CD4-positive, alpha-beta memory T cell (primary cell): ENCODE results near the gene SIPA1L3. TPM values are rescaled to one million over a fixed set of nuclear protein-coding genes. Genes with fewer than 3 reads are reported as not detected.

ENCODE experiments used
- CTCF ChIA-PET: fragments of 350-600 bp; sonication (Branson Sonifier 250); formaldehyde crosslinking; loops from one replicate; lab custom pipeline; 2021; ENCODE audit warnings: inconsistent platforms; ENCODE audit not compliant: partially characterized antibody; lab: Charles Lee
- POLR2A ChIA-PET: fragments of 350-600 bp; sonication (Branson Sonifier 250); formaldehyde crosslinking; loops from one replicate; lab custom pipeline; 2021; ENCODE audit not compliant: partially characterized antibody; lab: Charles Lee
- DNase-seq, 5 donors: peaks; one replicate each; pipeline versions ENCODE4 v3.0.0 to v3.0.0-alpha.2; 2020 to 2022; ENCODE audit warnings: mixed read lengths in 1 of 5
- H3K27ac ChIP-seq: one replicate; pipeline ENCODE4 v1.7.0; 2013; ENCODE audit warnings: low read depth, low read length
- H3K27me3 ChIP-seq: 2 replicates; pipeline ENCODE4 v1.7.0; 2013; ENCODE audit warnings: mild to moderate bottlenecking, low read length, moderate library complexity; ENCODE audit not compliant: insufficient read depth
- H3K36me3 ChIP-seq: 2 replicates; pipeline ENCODE4 v1.7.0; 2013; ENCODE audit warnings: mild to moderate bottlenecking, low read length, moderate library complexity; ENCODE audit not compliant: insufficient read depth
- H3K4me1 ChIP-seq: 2 replicates; pipeline ENCODE4 v1.7.0; 2013; ENCODE audit warnings: mild to moderate bottlenecking, low read length, moderate library complexity; ENCODE audit not compliant: insufficient read depth
- H3K4me3 ChIP-seq, 2 donors: one replicate each; pipeline ENCODE4 v1.7.0; 2013; ENCODE audit warnings: low read length in 2 of 2, mild to moderate bottlenecking in 1 of 2
- H3K9me3 ChIP-seq, 2 donors: one replicate each; pipeline ENCODE4 v1.7.0; 2013; ENCODE audit warnings: low read length in 2 of 2, control low read depth in 1 of 2; ENCODE audit not compliant: control insufficient read depth in 1 of 2
- H3K27ac Mint-ChIP-seq, 7 donors: one replicate each; pipeline ENCODE4 v1.8.0; 2020 to 2021; ENCODE audit warnings: mixed read lengths in 7 of 7, mild to moderate bottlenecking in 6 of 7, inconsistent platforms in 3 of 7, moderate library complexity in 3 of 7
- H3K27me3 Mint-ChIP-seq, 2 donors: one replicate each; pipeline ENCODE4 v1.8.0; 2020 to 2021; ENCODE audit warnings: mixed read lengths in 2 of 2
- H3K36me3 Mint-ChIP-seq, 2 donors: one replicate each; pipeline ENCODE4 v1.8.0; 2020 to 2021; ENCODE audit warnings: mixed read lengths in 2 of 2, inconsistent platforms in 1 of 2, mild to moderate bottlenecking in 1 of 2
- H3K4me1 Mint-ChIP-seq, 4 donors: one replicate each; pipeline ENCODE4 v1.8.0; 2020 to 2021; ENCODE audit warnings: mixed read lengths in 4 of 4, mild to moderate bottlenecking in 1 of 4
- H3K4me3 Mint-ChIP-seq, 8 donors: one replicate each; pipeline ENCODE4 v1.8.0; 2020 to 2021; ENCODE audit warnings: mixed read lengths in 8 of 8, mild to moderate bottlenecking in 7 of 8, moderate library complexity in 6 of 8, inconsistent platforms in 3 of 8
- H3K9me3 Mint-ChIP-seq, 8 donors: one replicate each; pipeline ENCODE4 v1.8.0; 2020 to 2021; ENCODE audit warnings: mixed read lengths in 8 of 8, mild to moderate bottlenecking in 5 of 8, inconsistent platforms in 3 of 8, moderate library complexity in 1 of 8
- intact Hi-C: fragments of 100-400 bp; cut with micrococcal nuclease; formaldehyde crosslinking; loops from one replicate; pipeline ENCODE4 v1.15.1; 2023
- polyA plus RNA-seq, 2 donors: library from polyadenylated mRNA; unstranded; fragments of 300-500 nt; fragmentation: Illumina TruSeq; gene quantifications; one replicate each; pipeline ENCODE4 v1.2.3, GENCODE V29; 2021
- total RNA-seq, 2 experiments: library from RNA; stranded (reverse); gene quantifications; one replicate each; pipeline ENCODE4 v1.2.3, GENCODE V29; 2021

SIPA1L3 gene
- total and polyA plus RNA-seq, 4 experiments from 2014 or later = 0.39 to 35.0 (median 17.8) TPM

DNA sequence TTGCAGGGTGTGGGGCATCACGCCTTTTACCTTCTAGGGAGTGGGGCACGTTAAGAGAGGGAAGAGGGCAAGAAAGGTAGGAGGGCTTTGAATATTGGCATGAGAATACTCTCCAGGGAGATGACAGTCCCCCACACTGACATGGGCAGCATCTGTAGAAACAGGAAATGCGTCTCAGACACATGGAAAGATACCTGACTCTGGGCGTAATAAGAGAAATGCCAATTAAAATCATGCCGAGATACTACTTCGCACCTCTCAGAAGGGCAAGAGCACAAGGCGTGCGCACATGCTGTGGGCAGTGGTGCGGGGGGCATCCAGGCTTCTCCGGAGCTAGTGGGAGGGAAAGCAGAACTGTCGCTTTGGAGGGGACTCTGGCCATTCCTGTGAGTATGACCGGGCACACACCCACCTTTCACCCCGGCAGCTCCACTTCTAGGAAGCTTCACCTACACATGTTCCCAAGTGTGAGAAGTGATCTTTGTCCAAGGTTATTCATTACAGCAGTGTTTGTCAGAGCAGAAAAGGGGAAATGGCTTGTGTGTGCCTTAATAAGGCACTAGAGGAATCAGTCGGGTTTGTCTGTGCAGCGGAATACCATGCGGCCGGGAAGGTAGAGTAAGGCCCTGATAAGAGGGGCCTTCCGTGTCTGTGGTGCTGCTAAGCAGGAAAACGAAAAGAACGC lies 99.5 kb downstream of the SIPA1L3 start:
- no peaks in the 10 kb centered on the region for H3K27me3 ChIP-seq
- H3K4me1 Mint-ChIP-seq = peaks cover 2 to 16% (median 7%) of the 10 kb centered on the region in 4 donors
- H3K4me3 Mint-ChIP-seq = no peak overlapping the region
- no peaks in the 10 kb centered on the region for H3K27me3 Mint-ChIP-seq
- H3K4me3 ChIP-seq = no peak overlapping the region
- peaks cover 14% of the 10 kb centered on the region for H3K4me1 ChIP-seq
- ChIA-PET CTCF (no interaction called here), POLR2A (no interaction called here)
- no peaks in the 10 kb centered on the region for H3K36me3 ChIP-seq
- peak overlapping the region in 1 of 7 donors; percentile 36 for H3K27ac Mint-ChIP-seq
- intact Hi-C loops = no loop called here
- no peak overlapping the region for H3K27ac ChIP-seq
- H3K9me3 Mint-ChIP-seq = no peaks in the 10 kb centered on the region
- H3K9me3 ChIP-seq = no peaks in the 10 kb centered on the region
- peaks cover 2 to 4% of the 10 kb centered on the region in 2 donors for H3K36me3 Mint-ChIP-seq
- no peak for DNase-seq

DNA sequence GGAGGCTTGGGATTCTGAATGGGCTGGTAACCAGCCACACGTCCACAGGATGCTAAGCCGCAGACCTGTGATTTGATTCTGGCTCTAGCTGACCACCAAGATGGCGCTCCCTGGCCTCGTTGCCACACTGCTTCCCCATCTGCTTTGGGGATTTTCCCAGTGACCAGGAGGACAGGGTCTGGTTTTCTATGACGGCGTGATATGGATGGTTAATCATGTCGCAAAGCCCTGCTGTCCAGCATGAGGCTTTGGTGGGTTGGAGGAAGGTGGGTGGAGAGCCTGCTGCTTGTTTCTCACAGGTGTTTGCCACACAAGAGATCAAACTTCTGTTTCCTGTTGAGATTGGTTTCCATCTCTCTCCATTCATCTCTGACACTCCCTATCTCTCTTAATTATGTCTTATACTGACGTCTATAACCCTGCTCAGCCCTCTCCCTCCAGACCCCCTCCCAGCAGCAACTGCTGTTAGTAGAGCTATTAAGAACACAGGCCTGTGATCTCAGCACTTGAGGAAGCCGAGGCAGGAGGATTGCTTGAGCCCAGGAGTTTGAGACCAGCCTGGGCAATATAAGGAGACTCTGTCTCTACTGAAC lies 102.7 kb downstream of the SIPA1L3 start:
- Histone ChIP-seq H3K4me1 (no peaks in the 10 kb centered on the region), H3K9me3 (no peaks in the 10 kb centered on the region), H3K27me3 (no peaks in the 10 kb centered on the region), H3K4me3 (no peak overlapping the region), H3K36me3 (no peaks in the 10 kb centered on the region), H3K27ac (no peak overlapping the region)
- no peak for DNase-seq
- CTCF ChIA-PET = no interaction called here
- H3K4me3 Mint-ChIP-seq = no peak overlapping the region
- peaks cover 4 to 8% of the 10 kb centered on the region in 2 donors for H3K36me3 Mint-ChIP-seq
- peaks cover 4 to 12% (median 5%) of the 10 kb centered on the region in 4 donors for H3K4me1 Mint-ChIP-seq
- peaks cover 0 to 1% (median 0%) of the 10 kb centered on the region in 8 donors for H3K9me3 Mint-ChIP-seq
- H3K27me3 Mint-ChIP-seq = no peaks in the 10 kb centered on the region
- H3K27ac Mint-ChIP-seq = peak overlapping the region in 1 of 7 donors; percentile 4
- POLR2A ChIA-PET = no interaction called here
- intact Hi-C loops = no loop called here

DNA sequence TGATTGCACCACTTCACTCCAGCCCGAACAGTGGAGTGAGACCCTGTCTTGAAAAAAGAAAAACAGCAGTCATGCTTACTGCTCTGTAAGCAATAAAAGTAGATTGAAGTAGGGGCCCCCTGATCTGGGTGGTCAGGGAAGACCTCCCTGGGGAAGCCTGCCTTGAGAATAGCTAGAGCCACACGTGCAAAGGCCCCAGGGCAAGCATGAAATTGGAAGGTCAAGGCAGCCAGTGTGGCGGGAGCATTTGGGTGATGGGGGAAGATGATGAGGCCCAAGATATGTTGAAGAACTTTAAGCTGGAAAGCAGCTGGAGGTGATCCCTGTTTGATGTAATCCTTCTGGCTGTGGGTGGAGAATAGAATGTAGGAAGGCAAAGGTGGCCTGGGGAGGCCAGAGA lies 104.4 kb downstream of the SIPA1L3 start:
- CTCF ChIA-PET = no interaction called here
- Mint-ChIP-seq H3K4me3 (no peak overlapping the region), H3K27ac (peak overlapping the region in 2 of 7 donors; percentile 25 to 76), H3K4me1 (peaks cover 0 to 10% (median 8%) of the 10 kb centered on the region in 4 donors), H3K9me3 (peaks cover 0 to 1% (median 0%) of the 10 kb centered on the region in 8 donors), H3K36me3 (peaks cover 7 to 8% of the 10 kb centered on the region in 2 donors), H3K27me3 (no peaks in the 10 kb centered on the region)
- no peaks in the 10 kb centered on the region for H3K9me3 ChIP-seq
- POLR2A ChIA-PET = no interaction called here
- H3K36me3 ChIP-seq = no peaks in the 10 kb centered on the region
- H3K27me3 ChIP-seq = no peaks in the 10 kb centered on the region
- no peak overlapping the region for H3K4me3 ChIP-seq
- H3K27ac ChIP-seq = no peak overlapping the region
- no peaks in the 10 kb centered on the region for H3K4me1 ChIP-seq
- intact Hi-C loops = no loop called here
- no peak for DNase-seq

DNA sequence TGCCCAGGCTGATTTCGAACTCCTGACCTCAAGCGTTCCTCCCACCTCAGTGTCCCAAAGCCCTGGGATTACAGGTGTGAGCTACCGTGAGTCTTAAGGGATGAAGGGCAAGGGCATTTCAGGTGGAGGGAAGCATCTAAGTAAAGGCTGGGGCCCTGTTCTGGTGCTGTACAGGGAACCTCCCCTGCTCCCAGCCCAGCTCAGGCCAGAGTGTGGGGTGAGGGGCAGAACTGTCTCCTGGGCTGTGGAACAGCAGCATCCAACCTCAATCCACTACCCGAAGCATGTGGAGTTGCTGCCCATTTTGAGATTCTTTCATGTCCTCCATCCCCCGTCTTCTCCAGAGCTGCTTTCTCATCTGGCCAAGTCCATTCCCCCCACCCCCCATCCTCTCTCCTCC lies 105.3 kb downstream of the SIPA1L3 start:
- H3K27me3 ChIP-seq = no peaks in the 10 kb centered on the region
- Mint-ChIP-seq H3K36me3 (peaks cover 7 to 10% of the 10 kb centered on the region in 2 donors), H3K4me1 (peaks cover 0 to 10% (median 7%) of the 10 kb centered on the region in 4 donors), H3K9me3 (peaks cover 0 to 1% (median 0%) of the 10 kb centered on the region in 8 donors), H3K27ac (no peak overlapping the region), H3K27me3 (no peaks in the 10 kb centered on the region), H3K4me3 (no peak overlapping the region)
- no peaks in the 10 kb centered on the region for H3K36me3 ChIP-seq
- intact Hi-C loops = no loop called here
- ChIA-PET POLR2A (no interaction called here), CTCF (interaction anchor here (1.0 kb wide), 1 partner anchor 9 kb away, joined by 3 read pairs; no protein-coding TSS in a partner anchor)
- no peak overlapping the region for H3K27ac ChIP-seq
- no peaks in the 10 kb centered on the region for H3K9me3 ChIP-seq
- no peaks in the 10 kb centered on the region for H3K4me1 ChIP-seq
- H3K4me3 ChIP-seq = no peak overlapping the region
- no peak for DNase-seq

DNA sequence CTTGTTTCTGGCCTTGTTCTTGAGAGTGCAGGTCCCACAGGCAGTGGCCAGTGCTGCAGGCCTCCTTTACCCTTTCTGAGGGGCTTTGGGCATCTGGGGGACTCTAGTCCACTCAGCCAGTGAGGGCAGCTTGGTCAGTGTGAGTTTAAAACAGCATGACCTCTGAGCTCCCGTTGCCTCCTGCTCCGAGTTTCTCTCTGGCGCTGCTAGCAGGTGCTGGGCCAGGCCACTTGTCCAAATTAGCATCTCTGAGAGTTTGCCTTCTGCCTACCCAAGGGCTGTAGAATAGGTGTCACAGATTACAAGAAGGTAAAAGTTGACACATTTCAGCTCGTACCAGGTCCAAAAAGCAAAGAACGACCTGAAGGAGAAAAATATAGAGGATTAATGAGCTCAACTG lies 105.9 kb downstream of the SIPA1L3 start:
- DNase-seq = no peak
- Histone ChIP-seq H3K27me3 (no peaks in the 10 kb centered on the region), H3K4me1 (no peaks in the 10 kb centered on the region), H3K4me3 (no peak overlapping the region), H3K9me3 (no peaks in the 10 kb centered on the region), H3K36me3 (no peaks in the 10 kb centered on the region), H3K27ac (no peak overlapping the region)
- intact Hi-C loops = no loop called here
- ChIA-PET CTCF (no interaction called here), POLR2A (no interaction called here)
- Mint-ChIP-seq H3K36me3 (peaks cover 7 to 10% of the 10 kb centered on the region in 2 donors), H3K9me3 (peaks cover 0 to 1% (median 0%) of the 10 kb centered on the region in 8 donors), H3K4me3 (no peak overlapping the region), H3K27ac (peak overlapping the region in 1 of 7 donors; percentile 48), H3K27me3 (no peaks in the 10 kb centered on the region), H3K4me1 (peaks cover 0 to 10% (median 5%) of the 10 kb centered on the region in 4 donors)

DNA sequence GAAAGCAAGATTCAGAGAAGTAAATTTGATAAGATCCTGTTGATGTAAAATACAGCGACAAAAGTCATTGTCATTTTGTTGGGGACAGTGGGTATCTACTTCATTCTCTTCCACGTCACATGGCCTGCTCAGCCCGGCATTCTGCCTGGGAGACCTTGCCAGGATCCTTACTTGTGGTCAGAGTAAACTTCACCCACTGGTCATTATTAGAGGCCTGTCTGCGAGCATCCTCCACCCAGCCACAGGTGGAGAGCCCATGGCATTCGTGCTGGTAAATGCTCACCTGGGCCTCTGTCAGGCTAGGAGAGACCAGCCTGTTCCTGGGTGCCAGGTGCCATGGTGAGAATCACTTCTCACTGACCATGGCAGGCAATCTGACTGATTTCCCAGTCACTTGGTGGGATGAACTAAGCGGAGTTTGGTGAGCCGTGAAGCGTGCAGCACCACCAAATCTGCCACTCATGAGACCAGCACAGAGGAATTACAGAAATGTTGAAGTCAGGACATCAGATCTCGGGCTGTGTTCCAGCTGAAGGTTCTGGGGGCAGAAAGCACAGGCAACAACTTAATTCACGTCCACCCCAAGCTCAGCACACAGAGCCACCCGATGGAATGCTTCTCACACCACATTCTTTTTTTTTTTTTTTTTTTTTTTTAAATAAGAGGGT lies 107.0 kb downstream of the SIPA1L3 start:
- CTCF ChIA-PET = no interaction called here

DNA sequence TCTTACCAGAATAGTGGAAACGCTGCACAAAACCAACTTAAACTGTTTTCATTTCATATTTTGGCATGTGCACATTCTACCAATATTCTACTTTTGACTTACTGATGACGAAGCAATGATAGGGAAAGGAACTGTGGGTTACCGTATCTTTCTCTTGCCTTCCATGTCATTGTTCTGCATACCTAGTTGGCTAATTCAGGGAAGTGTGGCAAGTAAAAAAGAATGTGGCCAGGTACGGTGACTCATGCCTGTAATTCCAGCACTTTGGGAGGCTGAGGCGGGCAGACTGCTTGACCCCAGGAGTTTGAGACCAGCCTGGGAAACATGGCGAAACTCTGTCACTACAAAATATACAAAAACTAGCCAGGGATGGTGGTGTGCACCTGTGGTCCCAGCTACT lies 108.2 kb downstream of the SIPA1L3 start:
- CTCF ChIA-PET = no interaction called here
- H3K27ac Mint-ChIP-seq = no peak overlapping the region

More for the DNA sequence above, 107.0 kb downstream of the SIPA1L3 start:
- no peaks in the 10 kb centered on the region for H3K36me3 ChIP-seq
- Mint-ChIP-seq H3K4me1 (peaks cover 0 to 10% (median 5%) of the 10 kb centered on the region in 4 donors), H3K27me3 (no peaks in the 10 kb centered on the region), H3K4me3 (no peak overlapping the region), H3K36me3 (peaks cover 7 to 10% of the 10 kb centered on the region in 2 donors), H3K27ac (peak overlapping the region in 1 of 7 donors; percentile 72), H3K9me3 (peaks cover 0 to 1% (median 0%) of the 10 kb centered on the region in 8 donors)
- POLR2A ChIA-PET = no interaction called here
- no peak overlapping the region for H3K4me3 ChIP-seq
- no peaks in the 10 kb centered on the region for H3K4me1 ChIP-seq
- H3K27me3 ChIP-seq = no peaks in the 10 kb centered on the region
- DNase-seq = no peak
- intact Hi-C loops = no loop called here
- H3K27ac ChIP-seq = no peak overlapping the region
- H3K9me3 ChIP-seq = no peaks in the 10 kb centered on the region

More for the DNA sequence above, 108.2 kb downstream of the SIPA1L3 start:
- H3K36me3 Mint-ChIP-seq = peaks cover 3 to 9% of the 10 kb centered on the region in 2 donors
- POLR2A ChIA-PET = no interaction called here
- no peaks in the 10 kb centered on the region for H3K4me1 ChIP-seq
- H3K4me3 ChIP-seq = no peak overlapping the region
- intact Hi-C loops = no loop called here
- no peaks in the 10 kb centered on the region for H3K27me3 Mint-ChIP-seq
- H3K27ac ChIP-seq = no peak overlapping the region
- peaks cover 0 to 10% (median 5%) of the 10 kb centered on the region in 4 donors for H3K4me1 Mint-ChIP-seq
- DNase-seq = no peak
- no peaks in the 10 kb centered on the region for H3K36me3 ChIP-seq
- H3K27me3 ChIP-seq = no peaks in the 10 kb centered on the region
- H3K4me3 Mint-ChIP-seq = no peak overlapping the region
- no peaks in the 10 kb centered on the region for H3K9me3 ChIP-seq
- peaks cover 0 to 2% (median 0%) of the 10 kb centered on the region in 8 donors for H3K9me3 Mint-ChIP-seq
